NCI-H748 treated with DMSO at 0.1 percent for 48 hours (cell line): ENCODE results near the gene PLXNA3.
"Not testable (repeated sequence)": the region's sequence is repeated elsewhere in the genome, so short reads cannot be mapped to it uniquely, and the experiment has no call there.

Source experiments
- DNase-seq: peaks from one replicate; lab custom pipeline; 2025; lab: John Stamatoyannopoulos, UW

The PLXNA3 gene

DNA sequence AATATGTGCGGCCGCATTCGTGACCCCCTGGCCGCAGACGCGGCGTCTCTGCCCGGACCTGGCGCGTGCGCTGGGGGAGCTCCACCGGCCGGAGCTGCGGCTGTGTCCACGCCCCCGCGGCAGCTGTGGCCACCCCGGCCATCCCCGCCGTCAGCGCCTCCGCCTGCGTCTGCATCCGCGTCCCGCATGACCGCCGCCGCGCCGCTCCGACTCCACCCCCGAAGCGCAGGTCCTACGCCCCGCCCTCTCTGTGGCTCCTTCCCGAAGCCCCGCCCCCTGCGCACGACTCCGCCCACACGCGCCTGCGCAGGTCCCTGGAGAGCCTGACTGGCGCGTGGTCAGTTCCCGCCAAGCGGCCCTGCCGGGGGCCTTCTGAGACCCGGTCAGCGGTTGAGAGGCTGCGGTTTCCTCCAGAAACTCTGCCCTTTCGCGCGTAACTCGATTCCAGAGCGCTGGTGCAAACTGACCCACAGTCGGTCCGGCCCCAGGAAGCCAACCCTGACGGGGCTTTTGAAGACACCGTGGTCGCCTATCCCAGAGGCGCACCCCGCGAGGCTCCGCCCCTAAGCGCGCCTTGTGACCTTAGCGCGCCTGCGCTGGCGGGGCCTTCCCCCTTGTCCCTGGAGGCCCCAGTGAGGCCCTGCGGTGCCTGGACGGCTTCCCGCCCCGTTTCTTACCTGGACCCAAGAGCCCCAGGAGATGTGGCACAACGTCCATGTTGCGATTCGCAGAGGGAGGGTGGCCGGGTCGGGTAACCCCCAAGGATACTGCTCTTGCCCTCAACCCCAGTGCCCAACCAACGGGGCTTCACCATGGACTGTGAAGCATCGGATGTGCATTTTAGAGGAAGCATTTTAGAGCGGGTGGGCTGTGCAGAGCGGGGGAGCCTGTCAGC is 20.9 kb downstream of the PLXNA3 start, which contains the start of gene LAGE3:
Gene LAGE3, minus strand, starts transcription at position 554 of the 895 bp plus-strand sequence. Its CDS starts 366 bp downstream, at position 188.
- DNase-seq: peak; percentile 88

DNA sequence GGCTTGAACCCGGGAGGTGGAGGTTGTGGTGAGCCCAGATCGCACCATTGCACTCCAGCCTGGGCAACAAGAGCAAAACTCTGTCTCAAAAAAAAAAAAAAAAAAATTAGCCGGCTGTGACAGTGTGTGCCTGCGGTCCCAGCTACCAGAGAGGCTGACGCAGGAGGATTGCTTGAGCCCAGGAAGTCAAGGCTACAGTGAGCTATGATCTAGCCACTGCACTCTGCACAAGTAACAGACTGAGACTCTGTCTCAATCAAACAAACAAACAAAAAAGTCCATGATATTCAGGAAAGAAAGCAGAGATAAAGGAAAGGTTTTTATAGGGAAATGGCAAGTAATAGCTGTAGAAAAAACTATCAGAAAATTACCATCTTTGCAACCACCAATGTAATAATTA is 23.1 kb downstream of the PLXNA3 start:
- DNase-seq: no peak

DNA sequence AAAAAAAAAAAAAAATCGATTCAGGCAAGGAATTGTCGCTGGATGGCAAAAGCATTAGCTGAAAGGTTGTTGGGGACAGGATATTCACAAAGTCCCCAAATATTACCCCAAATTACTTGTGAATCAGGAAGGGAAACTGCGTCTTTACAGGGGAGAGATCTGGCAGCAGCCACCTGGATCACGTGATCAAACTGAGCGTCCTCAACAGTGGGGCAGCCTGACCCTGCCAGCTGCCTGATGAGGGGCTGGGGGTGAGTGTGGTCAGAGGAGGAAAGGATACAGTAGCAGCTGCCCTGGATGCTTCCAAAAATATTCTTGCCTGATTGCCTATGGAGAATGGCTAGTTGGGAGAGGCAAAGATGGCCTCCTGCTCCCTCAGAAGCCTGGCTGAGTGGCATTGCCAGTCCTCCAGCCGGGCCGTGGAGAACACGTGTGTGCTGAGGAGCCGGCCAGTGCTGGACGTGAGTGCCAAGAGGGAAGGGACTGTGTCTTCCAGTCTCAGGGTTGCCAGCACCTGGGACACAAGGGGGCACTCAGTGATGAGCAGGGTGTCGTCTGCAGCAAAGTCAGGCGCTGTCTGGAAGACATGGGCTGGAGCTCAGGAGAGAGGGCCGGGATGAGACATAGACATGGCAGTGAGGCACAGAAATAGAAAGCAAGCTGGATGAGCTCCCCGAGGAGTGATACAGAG is 24.0 kb downstream of the PLXNA3 start:
- no peak for DNase-seq

DNA sequence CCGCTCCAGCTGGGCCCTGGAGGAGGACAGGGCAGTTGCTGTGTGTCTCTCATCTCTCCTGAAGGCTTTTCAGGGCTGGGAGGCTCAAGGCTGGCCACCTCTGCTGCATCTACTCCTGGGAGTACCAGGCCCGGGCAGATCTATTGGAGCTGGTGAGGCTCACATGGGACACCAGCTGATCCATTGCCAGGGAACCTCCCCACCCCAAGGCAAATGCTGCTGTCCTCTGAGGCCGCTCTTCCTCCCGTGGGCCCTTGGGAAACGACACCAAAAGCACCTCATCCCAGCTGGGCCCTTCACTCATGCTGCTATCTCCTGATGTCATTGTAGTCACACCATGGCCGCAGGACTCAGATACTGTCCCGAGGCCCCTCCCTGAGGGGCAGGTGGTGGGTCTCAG is 24.7 kb downstream of the PLXNA3 start:
- DNase-seq: no peak

DNA sequence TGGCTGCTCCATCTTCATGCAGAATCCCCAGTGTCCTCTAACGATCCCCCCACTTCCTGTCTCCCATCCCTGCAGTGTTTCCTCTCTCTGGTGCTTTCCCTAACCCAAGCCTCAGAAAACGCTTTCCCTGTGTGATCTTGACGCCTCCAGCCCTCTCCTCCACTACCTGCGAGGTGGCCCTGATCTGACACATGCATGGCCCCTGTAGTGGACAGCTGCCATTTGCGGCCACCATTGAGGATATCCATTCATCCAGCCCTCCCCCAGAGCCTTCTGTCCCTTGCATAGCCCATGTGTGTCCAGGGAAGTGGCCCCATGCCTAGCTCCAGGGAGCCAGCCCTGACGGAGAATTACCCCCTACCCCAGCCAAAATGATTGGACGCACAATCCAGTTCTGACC is 25.2 kb downstream of the PLXNA3 start:
- DNase-seq: no peak

DNA sequence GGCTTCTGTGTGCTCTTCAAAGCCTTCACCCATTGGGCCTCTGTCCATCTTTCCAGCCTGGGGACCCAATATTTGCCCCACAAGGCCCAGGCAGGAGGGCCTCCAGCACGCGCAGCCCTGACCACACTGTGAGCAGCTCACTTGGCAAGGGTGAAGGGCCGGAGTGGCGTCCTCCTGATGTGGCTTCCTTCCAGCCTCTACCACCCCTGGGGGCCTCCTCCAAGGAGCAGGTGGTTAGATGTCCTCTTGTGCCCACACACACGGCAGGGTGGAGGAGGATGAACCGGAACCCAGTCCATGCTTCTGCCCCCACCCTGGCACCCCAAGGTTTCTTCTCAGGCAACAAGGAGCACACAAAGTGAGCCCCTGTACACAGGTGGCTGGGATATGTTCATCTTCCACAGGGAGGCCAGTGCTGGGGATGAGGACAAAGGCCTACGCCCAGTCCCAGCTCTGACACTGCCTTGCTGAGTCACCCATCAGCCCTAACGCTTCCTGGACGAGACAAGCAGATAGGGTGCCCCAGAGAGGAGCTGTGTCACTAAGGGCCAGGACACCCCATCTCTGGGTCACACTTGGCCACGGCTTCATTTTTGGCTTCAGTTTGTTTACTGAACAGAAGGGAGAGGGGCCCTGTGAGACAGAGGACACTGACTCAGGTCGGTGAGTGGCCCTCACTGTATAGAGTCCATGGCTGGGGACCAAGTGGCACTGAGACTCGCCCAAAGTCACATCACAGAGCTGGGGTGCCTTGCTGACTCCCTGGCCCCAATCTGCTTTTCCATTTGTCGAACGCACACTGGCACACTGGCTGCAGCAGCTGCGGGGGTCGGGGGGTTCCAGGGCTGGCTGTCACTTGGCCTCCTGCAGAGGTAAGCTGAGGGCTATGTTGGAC is 26.4 kb downstream of the PLXNA3 start:
- DNase-seq: no peak

DNA sequence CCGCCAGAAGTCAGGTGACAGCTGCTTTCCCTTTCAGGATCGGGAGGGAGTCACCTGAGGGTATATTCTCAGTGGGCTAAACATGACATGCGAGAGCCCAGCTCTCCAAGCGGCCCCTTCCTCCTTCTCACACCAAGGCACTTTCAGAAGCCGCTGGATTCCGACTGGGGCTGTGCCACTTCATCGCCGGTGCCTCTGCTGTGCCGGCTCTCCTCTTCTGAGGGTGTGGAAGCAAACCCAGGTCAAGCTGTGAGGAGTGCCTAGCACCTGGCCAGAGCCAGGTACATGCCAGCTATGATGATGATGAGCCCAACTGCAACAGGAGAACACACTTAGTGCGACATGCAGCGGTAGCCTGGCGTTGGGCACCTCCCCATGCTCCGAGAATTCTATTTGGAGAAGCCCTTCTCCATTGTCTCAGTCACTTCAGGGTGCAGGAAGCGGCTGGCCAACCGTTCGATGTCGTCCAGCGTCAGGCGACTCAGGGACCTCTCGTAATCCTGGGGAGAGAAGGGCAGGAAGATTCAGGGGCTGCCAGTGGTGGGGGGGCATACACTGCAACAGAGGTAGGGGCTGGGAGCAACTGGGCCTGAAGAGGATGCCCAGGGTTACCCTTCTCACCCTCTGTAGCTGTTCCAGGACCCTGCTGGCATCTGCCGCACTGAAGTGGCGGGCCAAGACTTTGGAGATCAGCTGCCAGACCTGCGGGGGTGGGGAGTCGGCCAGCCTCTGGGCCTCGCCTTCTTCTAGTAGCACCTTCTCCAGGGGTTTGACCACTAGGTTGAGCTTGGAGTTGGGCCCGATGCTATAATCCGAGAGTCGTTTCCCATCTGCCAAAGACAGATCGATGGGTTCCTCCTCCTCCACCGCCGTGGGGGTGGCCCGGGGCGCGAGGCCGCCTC is 27.3 kb downstream of the PLXNA3 start:
- no peak for DNase-seq

DNA sequence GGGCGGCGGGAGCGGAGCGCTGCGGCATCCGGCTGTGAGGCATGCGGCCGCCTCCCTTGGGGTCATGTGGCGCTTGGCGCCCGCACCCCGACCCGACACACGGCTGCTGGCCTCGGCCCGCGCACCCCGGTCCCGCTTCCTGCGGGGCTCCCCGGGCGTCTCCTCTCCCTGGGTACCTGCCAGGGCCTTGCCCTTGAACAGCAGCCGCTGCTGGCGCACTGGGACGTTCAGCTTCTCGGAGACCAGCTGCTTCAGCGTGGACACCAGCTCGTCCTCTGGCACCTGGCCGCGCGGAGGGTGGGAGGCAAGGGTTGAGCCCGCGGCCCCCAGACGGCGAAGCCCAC is 27.9 kb downstream of the PLXNA3 start:
- no peak for DNase-seq

DNA sequence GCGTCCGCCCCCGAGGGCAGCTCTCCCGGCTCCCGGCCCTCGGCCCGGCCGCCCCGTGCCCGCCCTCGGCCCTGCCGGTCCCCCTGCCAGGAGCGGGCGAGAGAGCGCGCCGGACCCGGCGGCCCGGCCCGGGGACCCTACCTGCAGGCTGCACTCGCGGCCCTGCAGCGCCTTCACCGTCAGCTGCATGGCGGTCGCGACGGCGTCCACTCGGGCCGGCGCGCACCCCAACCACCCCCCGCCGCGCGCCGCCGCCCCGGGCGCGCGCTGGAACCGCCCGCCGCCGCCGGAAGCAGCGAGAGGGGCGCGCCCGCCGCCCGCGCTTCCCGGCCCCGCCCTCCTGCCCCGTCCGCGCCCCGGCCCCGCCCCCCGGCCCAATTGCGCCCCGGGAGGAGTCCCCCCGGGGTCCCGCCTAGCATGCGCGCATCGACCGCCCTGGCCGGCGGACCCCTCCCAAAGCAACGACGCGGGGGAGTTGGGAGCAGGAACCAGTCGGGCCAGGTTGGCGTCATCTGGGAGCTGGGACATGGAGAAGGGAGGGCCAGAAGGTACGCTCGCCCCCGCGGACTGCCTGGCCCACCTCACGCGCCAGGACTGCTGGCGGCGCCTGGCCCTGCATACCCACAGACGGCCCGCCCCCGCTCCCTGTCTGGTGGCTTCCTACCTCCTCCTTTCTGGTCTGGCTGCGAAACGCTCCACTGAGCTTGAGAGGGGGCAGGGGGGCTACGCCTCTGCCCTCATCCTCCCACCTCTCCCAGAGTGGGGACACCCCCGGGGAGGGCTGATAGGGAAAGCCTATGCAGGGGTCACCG is 28.5 kb downstream of the PLXNA3 start, which contains the start of gene UBL4A:
Gene UBL4A, minus strand, starts transcription at position 220 of the 812 bp plus-strand sequence. Its CDS starts 31 bp downstream, at position 189.
- DNase-seq: peak; percentile 57

DNA sequence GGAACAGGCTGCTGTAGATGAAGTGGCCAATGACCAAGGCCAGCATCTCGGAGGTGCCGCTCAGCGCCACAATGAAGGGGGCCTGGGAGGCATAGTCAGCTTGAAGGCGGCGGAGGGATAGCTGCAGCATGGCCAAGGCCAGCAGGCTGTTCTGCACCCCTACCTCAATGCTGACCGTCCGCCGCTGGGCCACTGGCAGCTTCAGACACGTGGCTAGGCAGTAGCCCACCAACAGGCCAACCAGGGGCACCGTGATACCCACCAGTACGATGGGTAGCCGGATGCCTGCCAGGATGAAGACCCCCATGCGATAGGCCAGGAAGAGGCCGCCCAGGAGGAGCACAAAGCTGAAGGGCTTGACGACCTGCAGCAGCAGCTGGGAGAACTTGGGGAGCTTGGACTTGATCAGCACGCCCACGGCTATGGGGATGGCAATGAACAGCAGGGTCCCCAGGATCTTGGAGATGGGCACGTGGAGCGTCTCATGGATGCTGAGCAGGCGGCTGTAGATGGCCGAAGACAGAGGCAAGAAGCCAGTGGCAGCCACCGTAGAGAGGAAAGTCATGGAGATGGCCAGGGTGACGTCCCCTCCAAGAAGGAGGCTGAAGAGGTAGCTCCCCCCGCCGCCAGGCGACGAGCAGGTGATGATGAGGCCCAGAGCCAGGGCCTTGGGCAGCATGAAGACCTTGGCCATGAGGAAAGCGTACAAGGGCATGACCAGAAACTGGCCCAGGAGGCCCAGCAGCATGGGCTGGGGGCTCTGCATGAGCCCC is 29.6 kb downstream of the PLXNA3 start:
- DNase-seq: no peak

DNA sequence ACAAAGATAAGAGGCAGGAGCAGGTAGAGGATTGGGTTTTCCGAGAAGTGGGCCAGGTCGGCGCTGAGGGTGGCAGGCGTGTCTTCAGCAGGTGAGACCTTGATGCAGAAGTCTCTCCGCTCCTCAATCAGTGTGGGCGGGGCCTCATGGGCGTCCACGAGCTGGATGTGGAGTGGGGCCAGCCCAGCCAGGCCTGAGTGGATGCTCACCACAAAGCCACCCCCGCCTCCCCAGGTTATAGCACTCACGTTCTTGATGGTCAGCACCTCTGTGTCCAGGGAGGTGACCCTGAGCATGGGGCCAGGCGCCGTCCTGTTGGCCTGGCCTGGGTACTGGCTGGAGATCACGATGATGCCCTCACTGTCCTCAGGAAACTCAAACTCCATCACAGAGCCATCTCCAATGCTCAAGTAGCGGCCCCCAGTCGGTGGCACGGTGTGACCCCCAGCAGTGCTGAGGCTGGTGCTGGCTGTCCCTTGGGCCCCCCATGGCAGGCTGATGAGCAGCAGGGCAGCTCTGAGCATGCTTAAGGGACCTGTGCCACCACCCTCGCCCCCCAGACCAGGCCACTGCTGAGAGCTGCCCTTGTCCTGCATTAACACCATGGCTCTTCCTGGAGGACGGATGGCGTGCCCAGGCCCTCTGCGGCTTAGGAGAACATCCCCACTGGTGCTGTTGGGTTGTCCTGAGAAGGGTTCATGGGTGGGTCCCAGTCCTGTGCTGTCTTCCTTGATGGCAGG is 30.4 kb downstream of the PLXNA3 start:
- no peak for DNase-seq

DNA sequence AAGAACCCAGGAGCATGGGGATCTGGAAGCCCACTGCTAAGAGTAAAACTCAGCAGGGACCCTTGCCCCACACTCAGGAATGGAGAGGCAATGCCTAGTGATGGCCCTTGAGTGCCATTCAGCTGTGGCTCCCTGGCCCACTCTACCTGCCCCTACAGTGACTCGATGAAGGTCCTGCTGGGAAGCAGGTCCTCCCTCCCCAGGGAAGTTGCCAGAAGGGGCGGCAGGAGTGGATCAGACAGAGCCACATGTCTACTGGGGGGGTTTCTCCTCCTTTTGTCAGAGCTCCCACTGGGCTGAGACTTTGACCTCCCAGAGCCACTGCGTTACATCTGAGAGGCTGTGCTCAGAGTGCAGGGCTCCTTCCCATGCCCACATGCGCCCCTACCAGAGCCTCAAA is 31.1 kb downstream of the PLXNA3 start:
- DNase-seq: no peak

DNA sequence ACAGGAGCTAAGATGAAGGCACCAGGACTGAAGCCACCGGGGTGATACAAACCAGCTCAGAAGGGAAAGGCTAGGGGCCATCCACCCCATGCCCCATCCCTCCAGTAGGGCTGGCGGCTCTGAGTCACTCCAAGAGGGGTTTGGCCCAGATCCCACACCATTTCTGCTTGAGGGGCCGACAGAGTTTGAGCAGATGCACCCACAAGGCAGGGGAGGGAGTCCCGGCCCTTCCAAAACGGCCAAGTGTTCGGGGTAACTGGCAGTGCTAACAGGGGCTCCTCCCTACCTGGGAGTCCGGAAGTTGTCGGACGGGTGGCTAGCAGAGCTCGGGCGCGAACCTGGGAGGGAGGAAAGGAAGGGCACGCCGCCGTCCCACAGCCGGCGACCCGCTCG is 31.9 kb downstream of the PLXNA3 start:
- no peak for DNase-seq

DNA sequence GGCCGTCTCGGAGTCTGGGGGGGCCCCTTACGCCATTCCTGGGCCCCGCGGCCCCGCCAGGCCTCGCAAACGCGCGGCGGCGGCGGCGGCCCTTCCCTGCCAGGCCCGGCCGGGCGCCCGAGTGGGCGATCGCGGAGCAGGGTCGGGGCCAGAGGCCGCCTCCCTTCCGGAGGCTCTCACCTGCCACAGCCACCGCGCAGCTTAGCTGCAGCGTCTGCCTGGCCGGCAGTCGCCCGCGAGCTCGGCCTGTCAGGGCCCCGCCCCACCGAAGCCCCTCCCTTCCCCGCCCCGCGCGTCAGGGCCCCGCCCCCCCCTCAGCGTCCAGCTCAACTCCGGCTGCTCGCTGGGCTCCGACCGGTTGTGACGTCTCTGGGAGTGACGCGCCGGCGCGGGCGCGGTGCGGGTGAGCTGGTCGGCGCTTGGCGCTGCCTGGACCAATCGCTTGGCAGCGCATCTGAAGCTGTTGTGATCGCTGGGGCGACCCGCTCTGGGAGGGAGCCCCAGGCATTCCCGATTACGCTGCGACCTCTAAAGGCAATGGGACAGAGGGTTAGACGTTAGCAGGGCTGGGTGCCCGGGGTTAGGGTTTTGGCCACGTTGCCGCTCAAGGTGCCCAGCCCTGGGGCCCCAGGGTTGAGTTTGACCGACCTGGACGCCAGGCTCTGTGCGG is 32.5 kb downstream of the PLXNA3 start, which contains the start of gene SLC10A3:
Gene SLC10A3, minus strand, starts transcription at position 216 of the 670 bp plus-strand sequence. CDS start 1,689 bp downstream, outside the sequence.
- DNase-seq: peak; percentile 88

DNA sequence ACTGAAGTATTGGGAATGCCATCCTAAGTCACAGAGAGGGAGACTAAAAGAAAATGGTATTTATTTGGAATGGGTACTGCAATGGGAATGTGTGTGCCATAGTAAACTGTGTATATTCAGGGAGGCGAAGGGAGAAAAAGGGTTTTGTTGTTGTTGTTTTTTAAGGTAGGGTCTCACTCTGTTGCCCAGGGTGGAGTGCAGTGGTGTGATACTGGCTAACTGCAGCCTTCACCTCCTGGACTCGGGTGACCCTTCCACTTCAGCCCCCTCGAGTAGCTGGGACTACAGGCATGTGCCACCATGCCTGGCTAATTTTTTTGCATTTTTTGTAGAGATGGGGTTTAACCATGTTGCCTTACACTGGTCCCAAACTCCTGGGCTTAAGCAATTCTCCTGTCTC is 36.6 kb downstream of the PLXNA3 start:
- DNase-seq: no peak

DNA sequence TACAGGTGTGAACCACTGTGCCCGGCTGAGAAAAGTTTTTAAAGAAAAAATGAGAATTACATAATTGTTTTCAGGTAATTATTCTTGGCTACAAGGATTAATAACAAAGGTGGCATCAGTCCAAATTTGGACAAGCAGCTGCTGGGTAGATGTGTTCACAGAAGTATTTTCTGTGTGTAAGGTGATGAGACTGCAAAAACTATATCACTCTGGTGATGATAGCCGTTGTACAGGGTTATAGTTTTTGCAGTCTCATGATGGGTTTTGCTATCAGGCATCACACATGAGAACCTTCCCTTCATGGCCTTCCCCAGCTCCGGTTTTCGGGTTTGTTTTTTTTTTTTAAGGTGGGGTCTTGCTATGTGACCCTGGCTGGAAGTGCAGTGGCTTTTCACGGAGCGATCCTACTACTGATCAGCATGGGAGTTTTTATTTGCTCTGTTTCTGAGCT is 37.4 kb downstream of the PLXNA3 start:
- no peak for DNase-seq

DNA sequence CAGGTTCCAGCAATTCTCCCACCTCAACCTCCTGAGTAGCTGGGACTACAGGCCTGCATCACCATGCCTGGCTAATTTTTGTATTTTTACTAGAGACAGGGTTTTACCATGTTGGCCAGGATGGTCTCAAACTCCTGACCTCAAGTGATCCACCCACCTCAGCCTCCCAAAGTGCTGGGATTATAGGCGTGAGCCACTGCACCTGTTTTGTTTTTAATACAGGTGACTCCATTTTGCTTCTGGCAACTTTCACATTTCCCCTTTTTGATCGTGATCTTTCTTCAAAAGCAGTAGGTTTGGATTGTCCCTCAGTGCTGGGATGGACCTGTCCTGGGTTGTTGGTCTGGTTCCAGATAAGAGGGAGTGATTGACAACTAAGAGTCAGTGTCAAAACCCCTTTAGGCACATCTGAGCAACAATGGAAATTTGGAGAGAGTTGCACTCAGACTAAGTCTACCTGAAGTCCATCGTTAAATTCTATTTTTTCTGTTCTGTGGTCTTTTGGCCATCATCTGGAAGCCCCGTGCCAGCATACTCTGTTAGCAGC is 38.6 kb downstream of the PLXNA3 start:
- DNase-seq: not testable (repeated sequence)

DNA sequence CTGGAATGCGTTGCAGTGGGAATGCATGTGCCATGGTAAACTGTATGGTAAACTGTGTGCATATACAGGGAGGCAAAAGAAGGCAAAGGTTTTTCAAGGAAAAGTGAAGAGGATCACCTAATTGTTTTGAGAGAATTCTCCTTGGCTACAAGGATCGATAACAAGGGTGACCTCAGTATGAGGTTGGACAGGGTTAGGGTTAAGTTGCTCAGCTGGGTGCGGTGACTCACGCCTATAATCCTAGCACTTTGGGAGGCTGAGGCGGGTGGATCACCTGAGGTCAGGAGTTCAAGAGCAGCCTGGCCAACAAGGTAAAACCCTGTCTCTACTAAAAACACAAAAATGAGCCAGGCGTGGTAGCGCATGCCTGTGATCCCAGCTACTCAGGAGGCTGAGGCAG is 43.3 kb downstream of the PLXNA3 start:
- DNase-seq: not testable (repeated sequence)
